ENCODE data around the gene ATG5.

ATG5 gene

GRCh38 chr6:106220485-106220884 lies 105.1 kb downstream of the ATG5 start:
- no peak for DNase-seq (ENCODE audit: low read depth)

- no peak for DNase-seq (ENCODE audit: low read depth)
Measured at GRCh38 chr6:106216527-106216926, 109.0 kb downstream of the ATG5 start.

- DNase-seq (ENCODE audit: low read depth): no peak
Measured at GRCh38 chr6:106215608-106216007, 110.0 kb downstream of the ATG5 start.

- DNase-seq (ENCODE audit: low read depth): no peak
Measured at GRCh38 chr6:106214531-106214930, 111.0 kb downstream of the ATG5 start.

- DNase-seq (ENCODE audit: low read depth): no peak
Measured at GRCh38 chr6:106213660-106214289, 111.8 kb downstream of the ATG5 start.

- no peak for DNase-seq (ENCODE audit: low read depth)
Measured at GRCh38 chr6:106212576-106212975, 113.0 kb downstream of the ATG5 start.

- no peak for DNase-seq (ENCODE audit: low read depth)
Measured at GRCh38 chr6:106206905-106207304, 118.7 kb downstream of the ATG5 start.

GRCh38 chr6:106204961-106205360 lies 120.6 kb downstream of the ATG5 start:
- no peak for DNase-seq (ENCODE audit: low read depth)

- DNase-seq (ENCODE audit: low read depth): no peak
Measured at GRCh38 chr6:106199998-106200397, 125.6 kb downstream of the ATG5 start.

- DNase-seq (ENCODE audit: low read depth): no peak
Measured at GRCh38 chr6:106199331-106199730, 126.2 kb downstream of the ATG5 start.

- DNase-seq (ENCODE audit: low read depth): no peak
Measured at GRCh38 chr6:106197441-106197840, 128.1 kb downstream of the ATG5 start.

- no peak for DNase-seq (ENCODE audit: low read depth)
Measured at GRCh38 chr6:106194949-106195921, 130.3 kb downstream of the ATG5 start.

GRCh38 chr6:106192824-106193223 lies 132.7 kb downstream of the ATG5 start:
- no peak for DNase-seq (ENCODE audit: low read depth)

- DNase-seq (ENCODE audit: low read depth): no peak
Measured at GRCh38 chr6:106188104-106188794, 137.3 kb downstream of the ATG5 start.

GRCh38 chr6:106187424-106187982 lies 138.1 kb downstream of the ATG5 start:
- DNase-seq (ENCODE audit: low read depth): no peak

GRCh38 chr6:106186714-106187113 lies 138.8 kb downstream of the ATG5 start:
- DNase-seq (ENCODE audit: low read depth): no peak

- no peak for DNase-seq (ENCODE audit: low read depth)
Measured at GRCh38 chr6:106186172-106186571, 139.4 kb downstream of the ATG5 start.

GRCh38 chr6:106185615-106186014 lies 139.9 kb downstream of the ATG5 start:
- no peak for DNase-seq (ENCODE audit: low read depth)

GRCh38 chr6:106184629-106185028 lies 140.9 kb downstream of the ATG5 start:
- DNase-seq (ENCODE audit: low read depth): no peak

GRCh38 chr6:106183430-106183829 lies 142.1 kb downstream of the ATG5 start:
- no peak for DNase-seq (ENCODE audit: low read depth)

- no peak for DNase-seq (ENCODE audit: low read depth)
Measured at GRCh38 chr6:106182455-106182854, 143.1 kb downstream of the ATG5 start.

GRCh38 chr6:106181664-106182418 lies 143.7 kb downstream of the ATG5 start:
- DNase-seq (ENCODE audit: low read depth): no peak

Measured in activated T-cell treated with anti-CD3 and anti-CD28 coated beads for 48 hours (primary cell).